GM18526 (cell line): ENCODE data around the gene DIO3.

Source experiments
- POLR2A ChIP-seq: IDR thresholded peaks from 3 replicates; pipeline ENCODE4 v1.6.1; 2011; ENCODE audit not compliant: insufficient read length; ENCODE audit errors: extremely low read depth

DIO3 gene

DNA sequence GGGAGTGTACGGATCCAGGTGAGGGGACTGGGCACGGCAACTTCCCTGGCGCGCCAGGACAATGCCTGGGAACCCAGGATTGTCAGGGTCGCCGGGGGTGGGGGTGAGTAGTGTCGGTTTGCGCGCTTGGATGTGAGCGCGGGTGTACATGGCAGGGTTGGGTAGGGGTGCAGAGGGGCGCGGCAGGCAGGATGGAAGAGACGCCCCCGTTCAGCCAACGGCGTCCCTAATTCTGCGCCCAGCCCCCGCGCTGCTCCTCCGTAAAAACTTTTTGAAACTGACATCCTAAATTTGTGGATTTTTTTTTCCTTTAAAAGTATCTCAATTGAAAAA lies 3.1 kb downstream of the DIO3 start:
- no peak for TF ChIP-seq POLR2A

DNA sequence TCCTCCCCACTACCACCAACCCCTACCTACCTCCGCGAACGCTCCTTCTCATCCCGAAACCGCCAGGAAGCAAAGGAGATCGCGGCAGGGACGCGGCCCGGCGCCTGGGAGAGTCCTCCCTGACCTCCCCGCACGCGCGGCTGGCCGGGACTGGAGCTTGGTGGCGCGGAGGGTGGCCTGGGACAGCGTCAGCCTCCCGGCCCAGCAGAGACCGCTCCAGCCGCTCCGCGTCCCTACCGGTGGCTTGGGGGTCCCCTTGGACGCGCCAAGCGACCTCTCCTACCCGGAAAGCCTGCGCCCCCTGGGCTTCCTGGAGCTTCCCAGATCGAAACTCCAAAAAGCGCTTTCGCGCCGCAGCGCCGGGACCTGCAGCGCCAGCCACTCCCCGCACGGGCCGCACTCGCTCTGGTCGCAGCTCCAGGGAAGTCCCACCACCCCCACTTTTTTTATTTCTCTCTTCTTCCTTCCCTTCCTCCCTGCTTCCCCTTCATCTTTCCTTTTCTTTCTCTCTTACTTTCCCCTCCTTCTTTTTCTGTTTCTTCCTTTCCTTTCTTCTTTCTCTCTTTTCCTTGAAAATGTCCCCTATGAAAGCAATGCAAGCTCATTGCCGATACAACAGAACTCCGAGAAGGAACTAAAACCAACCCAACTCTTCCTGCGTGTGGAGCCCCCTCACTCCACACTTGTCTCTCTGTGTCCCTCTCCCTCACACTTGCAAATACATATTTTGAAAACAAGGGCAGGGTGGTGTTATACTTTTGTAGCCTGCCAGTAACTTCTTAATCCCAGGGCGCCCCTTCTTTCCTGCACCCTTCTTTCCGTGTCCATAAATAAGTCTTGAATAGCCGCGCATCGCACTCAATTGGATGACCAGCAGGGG lies 3.8 kb downstream of the DIO3 start:
- no peak for TF ChIP-seq POLR2A

DNA sequence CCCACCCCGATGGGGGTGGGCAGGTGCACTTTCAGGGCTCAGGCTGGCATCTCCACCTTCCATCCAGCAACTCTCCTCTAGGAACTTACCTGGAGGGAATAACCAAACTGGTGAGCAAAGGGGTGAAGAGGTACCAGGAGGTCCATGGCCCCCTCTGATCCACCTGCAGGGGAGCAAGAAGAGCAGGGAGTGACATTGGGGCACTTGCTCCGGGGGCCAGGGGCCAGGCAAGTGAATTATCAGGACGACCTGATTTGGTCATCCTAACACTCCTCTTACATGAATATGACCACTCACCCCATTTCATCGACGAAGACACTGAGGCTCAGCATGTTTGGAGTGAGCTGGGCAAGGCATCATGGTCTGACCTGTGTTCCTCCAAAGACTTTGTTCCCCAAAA lies 6.0 kb downstream of the DIO3 start:
- TF ChIP-seq POLR2A, result no peak

DNA sequence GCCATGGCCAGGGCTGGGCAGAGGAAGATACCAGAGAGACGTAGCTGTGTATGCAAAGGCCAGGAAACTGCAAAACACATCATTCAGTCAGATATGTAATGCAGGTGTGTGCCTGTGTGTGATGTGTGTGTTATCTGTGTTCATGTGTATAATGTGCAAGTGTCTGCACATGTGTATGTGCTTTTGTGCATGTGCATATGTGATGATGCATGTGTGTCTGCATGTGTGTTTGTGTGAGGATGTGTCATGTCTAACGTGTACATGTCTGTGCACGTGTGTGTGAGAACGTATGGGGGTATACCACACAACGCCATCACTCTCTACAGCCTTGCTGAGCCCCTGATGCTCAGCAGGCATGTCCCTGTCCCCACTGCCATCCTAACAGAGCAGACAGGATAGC lies 9.7 kb downstream of the DIO3 start:
- TF ChIP-seq POLR2A, result no peak

DNA sequence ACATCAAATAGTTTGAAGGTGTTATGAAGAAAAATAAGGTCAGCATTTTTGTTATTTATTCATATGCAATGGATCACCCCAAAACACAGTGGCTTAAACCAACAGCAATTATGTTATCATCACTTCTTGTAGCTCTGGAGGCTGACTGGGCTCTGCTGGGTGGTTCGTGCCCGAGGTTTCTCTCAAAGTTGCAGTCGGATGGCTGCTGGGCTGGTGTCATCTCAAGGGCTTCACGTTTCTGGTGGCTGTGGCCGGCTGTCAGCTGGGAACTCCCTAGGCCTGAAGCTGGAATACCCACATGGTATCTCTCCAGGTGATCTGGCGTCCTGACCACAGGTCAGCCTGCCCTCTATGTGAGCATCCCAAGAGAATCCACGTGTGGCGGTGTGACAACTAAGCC lies 12.0 kb downstream of the DIO3 start:
- TF ChIP-seq POLR2A, result no peak

DNA sequence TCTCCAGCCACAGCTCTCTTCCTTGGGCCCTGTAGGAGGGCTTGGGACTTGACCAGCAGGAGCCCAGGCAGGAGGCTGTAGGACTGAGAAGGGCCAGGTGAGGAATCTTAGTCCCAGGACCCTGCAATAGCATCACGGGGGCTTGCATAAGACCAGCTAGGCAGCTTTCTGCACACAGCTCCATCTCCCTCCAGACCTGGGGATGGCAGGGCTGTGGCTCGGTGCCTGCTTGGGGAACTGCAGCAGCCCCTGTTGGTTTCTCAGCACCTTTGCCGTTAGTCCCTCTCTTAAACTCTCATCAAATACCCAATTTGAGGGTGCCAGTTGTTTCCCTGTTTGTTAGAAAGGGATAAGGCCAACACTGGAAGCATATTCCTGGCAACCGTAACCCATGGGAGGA lies 14.3 kb downstream of the DIO3 start:
- no peak for TF ChIP-seq POLR2A

DNA sequence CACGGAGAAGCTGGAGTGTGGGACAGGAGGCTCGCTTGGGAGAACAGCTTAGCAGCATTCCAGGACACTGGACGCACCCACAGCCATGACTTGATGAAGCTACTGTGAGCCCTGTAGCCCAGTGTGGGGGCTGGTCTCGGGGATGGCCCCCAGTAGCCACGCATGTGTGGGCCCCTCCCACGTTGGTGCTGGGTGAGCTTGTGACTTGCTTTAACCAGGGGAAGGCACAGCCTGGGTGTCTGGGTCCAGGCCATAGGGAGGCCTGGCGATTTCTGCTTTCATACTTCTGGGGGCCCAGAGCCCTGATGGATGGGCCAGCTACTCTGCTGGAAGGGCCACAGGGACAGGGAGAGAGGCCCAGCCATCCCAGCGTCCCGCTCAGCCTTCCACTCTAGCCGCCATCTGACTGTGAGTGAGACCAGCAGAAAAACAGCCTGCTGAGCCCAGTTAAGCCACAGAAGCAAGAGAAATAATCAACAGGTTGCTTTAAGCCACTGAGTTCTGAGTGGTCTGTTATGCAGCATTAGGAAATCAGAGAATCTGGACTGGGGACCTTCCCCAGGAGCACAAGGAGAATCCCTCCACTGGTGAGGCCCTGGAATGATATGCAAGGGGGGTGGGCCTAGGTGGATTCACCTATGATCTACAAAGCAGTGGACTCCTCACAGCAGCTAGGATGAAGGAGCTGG lies 16.1 kb downstream of the DIO3 start:
- no peak for TF ChIP-seq POLR2A

DNA sequence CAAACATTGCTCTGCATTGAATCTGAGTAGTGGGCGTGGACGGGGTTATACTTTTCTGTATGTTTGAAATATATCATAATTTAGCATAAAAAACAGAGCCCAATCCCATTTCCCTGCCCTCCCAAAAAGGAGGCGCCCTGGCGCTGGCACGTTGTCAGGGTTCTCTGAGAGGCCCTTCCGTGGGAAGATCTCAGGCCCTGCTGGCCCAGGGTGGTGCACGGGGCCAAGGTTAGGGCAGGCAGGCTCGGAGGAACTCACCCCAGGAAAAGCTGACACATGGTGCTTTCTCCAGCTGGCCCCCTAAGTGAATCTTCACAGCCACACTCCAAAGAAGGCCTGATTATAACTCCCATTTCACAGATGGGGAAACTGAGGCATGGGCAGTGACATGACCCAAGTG lies 17.2 kb downstream of the DIO3 start:
- no peak for TF ChIP-seq POLR2A

DNA sequence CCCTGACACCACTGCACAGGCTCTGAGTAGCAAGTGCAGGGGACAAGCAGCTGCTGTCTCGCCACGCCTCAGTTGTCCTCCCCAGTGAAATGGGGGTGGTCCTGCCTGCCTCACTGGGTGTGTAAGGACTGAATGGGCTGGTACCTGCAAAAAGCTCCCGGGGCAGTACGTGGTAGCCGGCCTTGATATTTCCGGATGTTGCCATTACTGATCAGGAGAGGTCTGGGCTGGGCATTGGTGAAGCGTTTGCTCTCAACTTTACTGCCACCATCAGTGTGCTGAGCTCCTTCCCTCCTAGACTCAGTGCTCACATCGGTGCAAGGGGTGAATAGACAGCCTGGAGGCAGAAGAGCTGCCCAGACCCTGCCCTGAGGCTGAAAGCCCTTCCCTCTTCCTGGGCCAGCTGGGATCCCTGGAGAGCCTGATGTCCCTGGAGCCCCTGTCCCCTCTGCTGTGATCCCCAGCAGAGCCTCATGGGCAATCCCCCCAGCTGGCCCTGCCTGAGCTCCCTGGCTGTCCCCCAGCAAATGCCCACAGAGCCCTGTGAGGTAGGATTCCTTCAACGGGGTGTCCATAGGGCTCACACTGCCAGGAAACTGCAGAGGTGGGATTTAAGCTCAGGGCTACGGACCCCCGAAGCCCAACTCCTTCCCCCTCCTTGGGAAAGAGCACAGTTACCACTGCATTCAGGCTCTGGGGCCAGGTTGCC lies 18.2 kb downstream of the DIO3 start:
- no peak for TF ChIP-seq POLR2A

DNA sequence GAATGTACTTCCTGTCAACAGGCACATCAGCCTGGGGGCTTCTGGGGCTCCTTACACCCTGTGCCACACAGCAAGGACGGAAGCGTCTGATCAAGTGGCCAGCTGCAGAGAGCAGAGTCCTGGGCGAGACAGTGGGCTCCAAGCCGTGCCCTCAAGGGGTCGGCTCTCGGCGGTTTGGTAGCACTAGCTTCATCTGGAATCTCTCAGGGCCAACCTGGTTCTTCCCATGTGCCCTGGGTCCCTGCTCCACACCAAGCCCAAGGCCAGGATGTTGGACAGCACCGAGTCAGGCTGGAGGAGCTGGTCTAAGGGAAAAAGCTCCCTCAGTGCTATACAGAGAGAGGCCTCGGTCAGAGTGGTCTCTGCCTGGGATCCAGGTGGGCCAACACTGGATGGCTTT lies 20.5 kb downstream of the DIO3 start:
- TF ChIP-seq POLR2A, result no peak

DNA sequence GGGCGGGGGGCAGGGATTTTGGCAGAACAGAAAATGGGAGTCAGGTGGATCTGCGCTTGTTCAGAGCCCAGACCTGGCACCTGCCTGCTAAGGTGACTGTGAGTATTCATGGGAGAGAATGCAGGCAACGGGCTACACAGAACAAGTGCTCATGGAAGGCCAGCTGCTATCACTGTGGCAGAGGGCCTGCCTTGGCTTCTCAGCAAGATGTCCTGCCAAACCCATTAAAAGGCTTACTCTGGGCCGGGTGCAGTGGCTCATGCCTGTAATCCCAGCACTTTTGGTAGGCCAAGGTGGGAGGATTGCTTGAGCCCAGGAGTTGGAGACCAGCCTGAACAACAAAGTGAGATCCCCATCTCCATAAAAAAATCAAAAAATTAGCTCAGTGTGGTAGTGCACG lies 21.0 kb downstream of the DIO3 start:
- TF ChIP-seq POLR2A, result no peak

DNA sequence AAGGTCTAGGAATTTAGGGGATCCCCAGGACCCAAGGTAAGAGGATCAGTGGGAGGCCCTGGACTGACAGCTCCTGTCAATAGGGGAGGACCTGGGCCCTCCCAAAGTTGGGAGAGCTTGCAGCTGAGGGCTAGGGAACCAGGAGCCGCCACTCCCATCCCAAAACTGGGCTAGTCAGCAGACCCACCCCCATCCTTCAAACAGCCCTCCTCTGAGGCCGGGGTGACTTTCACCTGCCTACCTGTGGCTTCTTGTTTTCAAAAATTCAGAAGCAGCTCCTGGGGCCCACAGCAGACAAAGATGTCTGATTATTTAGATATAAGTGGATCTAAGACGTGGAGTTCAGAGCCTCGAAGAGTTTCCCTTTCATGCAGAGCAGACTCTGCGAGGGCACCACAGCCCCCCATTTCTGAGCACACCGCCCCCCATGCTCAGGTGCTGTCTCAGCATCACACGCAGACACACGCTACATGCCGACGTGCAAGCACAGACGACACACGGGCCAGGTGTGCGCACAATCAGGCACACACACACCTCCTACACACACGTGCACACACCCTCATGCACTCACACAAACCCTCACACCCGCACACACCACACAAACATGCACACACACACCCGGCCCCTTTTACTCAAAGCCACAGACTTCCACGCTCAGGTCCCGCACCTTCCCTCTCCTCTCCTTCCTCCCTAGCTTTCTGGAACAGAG lies 21.9 kb downstream of the DIO3 start:
- no peak for TF ChIP-seq POLR2A

DNA sequence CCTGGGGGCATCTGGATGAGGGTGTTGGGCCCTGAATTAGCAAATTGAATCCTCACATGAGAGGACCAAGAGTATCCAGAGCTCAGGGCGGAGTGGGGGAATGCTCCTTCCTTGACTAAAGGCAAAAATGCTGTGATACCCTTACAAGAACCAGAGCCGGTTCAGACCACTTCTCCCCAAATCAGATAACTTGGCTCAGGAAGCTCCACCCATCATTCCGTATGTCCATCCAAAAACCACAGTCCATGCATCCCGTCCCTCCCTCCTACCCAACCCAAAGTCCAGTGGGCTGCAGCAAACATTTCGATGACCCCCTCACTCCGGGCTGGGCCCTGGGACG lies 22.4 kb downstream of the DIO3 start:
- no peak for TF ChIP-seq POLR2A

DNA sequence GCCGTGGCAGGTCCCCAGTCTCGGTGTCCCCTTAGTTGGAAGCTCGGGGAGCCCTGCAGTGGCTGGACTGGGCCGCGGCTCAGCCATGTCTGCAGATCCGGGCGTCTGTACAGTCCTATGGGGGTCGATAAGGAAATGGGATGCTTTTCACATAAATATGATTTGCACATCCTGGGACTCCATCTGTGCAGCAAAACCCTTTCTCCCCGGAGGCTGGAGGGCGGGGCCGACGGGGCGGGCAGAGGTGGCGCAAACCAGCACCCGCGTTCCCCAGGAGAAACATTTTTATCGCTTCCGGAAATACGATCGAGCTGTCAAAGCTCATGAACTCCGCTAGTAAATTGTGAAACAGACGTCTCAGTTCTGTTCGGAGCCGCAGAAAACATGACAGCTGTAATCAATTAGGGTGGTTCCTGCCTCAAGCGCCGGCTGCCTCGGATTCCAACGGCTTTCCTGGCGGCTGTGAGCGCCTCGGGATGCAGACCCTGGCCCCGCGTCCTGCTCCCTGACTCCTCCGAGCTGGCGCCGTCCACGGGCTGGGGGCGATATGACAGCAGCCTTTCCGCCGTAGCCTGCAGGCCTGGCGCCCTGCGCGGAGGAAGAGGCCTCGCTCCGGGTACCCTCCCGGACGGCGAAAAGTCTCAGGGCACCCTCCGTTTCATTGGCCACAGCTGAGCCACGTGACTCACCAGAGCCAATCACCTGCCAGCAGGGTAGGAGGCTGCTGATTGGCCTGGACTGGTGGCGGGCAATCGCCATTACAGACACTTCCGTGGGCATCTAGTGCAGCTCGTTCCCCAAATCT lies 23.0 kb downstream of the DIO3 start:
- TF ChIP-seq POLR2A, result no peak

DNA sequence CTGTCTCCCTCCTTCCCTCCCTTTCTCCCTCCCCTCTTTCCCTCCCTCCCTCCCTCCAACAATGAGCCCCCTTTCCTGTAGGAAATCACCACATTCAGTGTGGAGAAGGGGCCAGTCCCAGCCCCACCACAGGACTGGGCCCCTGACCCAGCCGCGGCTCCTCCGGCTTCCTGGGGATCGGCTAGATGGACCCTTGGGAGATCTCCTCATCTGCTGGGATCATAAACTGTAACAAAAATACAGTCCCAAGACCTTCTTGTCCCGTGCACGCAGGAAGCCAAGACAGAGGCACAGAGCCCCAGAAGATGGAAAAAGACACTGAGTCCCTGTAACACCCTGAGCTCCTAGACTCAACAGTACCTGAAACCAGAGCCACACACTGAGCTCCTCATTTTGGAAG lies 23.9 kb downstream of the DIO3 start:
- TF ChIP-seq POLR2A, result no peak
